AG04450 (cell line): ENCODE data around the gene RHEX. TPM values are rescaled to one million over a fixed set of nuclear protein-coding genes. Genes with fewer than 3 reads are reported as not detected.
A peak's percentile ranks its signal among the peaks of the same experiment; 100 is the strongest.

Experiments used
- CTCF ChIA-PET: fragments of 300-600, 350-600 bp; formaldehyde crosslinking; extraction: SDS; loops from one replicate; lab custom pipeline; 2022; ENCODE audit warnings: antibody characterized with exemption, inconsistent platforms; lab: Charles Lee
- POLR2A ChIA-PET: fragments of 350-600 bp; formaldehyde crosslinking; extraction: SDS; loops from one replicate; lab custom pipeline; 2021; ENCODE audit warnings: antibody characterized with exemption, inconsistent platforms; lab: Yijun Ruan, JAX
- DNase-seq: peaks from one replicate; pipeline ENCODE4 v3.0.0-alpha.2; 2011; ENCODE audit warnings: low read depth, low spot score
- H3K27ac ChIP-seq: one replicate; pipeline ENCODE4 v1.5.1; 2012; ENCODE audit warnings: low read depth, low read length, control low read depth
- H3K27me3 ChIP-seq: one replicate; pipeline ENCODE4 v1.6.0; 2012; ENCODE audit warnings: low read length; ENCODE audit not compliant: control insufficient read depth, insufficient read depth
- H3K4me3 ChIP-seq: 2 replicates; pipeline ENCODE4 v1.5.1; 2011; ENCODE audit warnings: mild to moderate bottlenecking, low read depth, low read length, control low read depth
- H3K9me3 ChIP-seq: 2 replicates; pipeline ENCODE4 v1.5.1; 2012; ENCODE audit warnings: low read length; ENCODE audit not compliant: control insufficient read depth, insufficient read depth
- CTCF ChIP-seq: IDR thresholded peaks from 2 replicates; pipeline ENCODE4 v1.5.1; 2011; ENCODE audit warnings: low read depth, low read length, control low read depth, inconsistent platforms
- polyA plus RNA-seq: library from polyadenylated mRNA; depleted of rRNA; stranded (reverse); fragments of >200 nt; gene quantifications from 2 replicates; pipeline ENCODE4 v1.2.3, GENCODE V29; 2011

Gene RHEX
- polyA plus RNA-seq, 1 experiment, result not detected

- Histone ChIP-seq H3K27me3 (peaks cover 53% of the 10 kb centered on the region), H3K4me3 (no peak overlapping the region), H3K27ac (no peak overlapping the region), H3K9me3 (peaks cover 2% of the 10 kb centered on the region; the same call in 1 of the 2 replicates)
- POLR2A ChIA-PET, result no interaction called here
- DNase-seq, result no peak
- CTCF ChIA-PET, result interaction anchor here (0.6 to 2.7 kb wide), 22 partner anchors 8 to 1886 kb away, joined by 3 to 27 read pairs (median 5); partner anchors contain the start of gene RAB7B
- no peak for TF ChIP-seq CTCF
Observed at GRCh38 chr1:206030191-206030590, 22.8 kb upstream of the RHEX start.

- DNase-seq, result peak; percentile 27
- ChIA-PET CTCF (interaction anchor here (0.6 to 2.7 kb wide), 22 partner anchors 9 to 1887 kb away, joined by 3 to 27 read pairs (median 5); partner anchors contain the start of gene RAB7B), POLR2A (no interaction called here)
Observed at GRCh38 chr1:206030714-206031113, 22.3 kb upstream of the RHEX start.

GRCh38 chr1:206032380-206033140 is 20.4 kb upstream of the RHEX start:
- no peak overlapping the region for H3K27ac ChIP-seq
- peaks cover 58% of the 10 kb centered on the region for H3K27me3 ChIP-seq
- H3K9me3 ChIP-seq, result peaks cover 2% of the 10 kb centered on the region; the same call in 1 of the 2 replicates
- H3K4me3 ChIP-seq, result no peak overlapping the region
- no peak for TF ChIP-seq CTCF
- no peak for DNase-seq
- POLR2A ChIA-PET, result no interaction called here
- CTCF ChIA-PET, result interaction anchor here (0.8 kb wide), 1 partner anchor 114 kb away, joined by 3 read pairs; no protein-coding TSS in a partner anchor

More at GRCh38 chr1:206030714-206031113, 22.3 kb upstream of the RHEX start:
- no peak overlapping the region for H3K4me3 ChIP-seq
- TF ChIP-seq CTCF, result peak; percentile 96
- peaks cover 2% of the 10 kb centered on the region; the same call in 1 of the 2 replicates for H3K9me3 ChIP-seq
- H3K27me3 ChIP-seq, result peaks cover 57% of the 10 kb centered on the region
- H3K27ac ChIP-seq, result no peak overlapping the region

- Histone ChIP-seq H3K9me3 (peaks cover 2% of the 10 kb centered on the region; the same call in 1 of the 2 replicates), H3K27ac (no peak overlapping the region), H3K4me3 (no peak overlapping the region), H3K27me3 (peaks cover 54% of the 10 kb centered on the region)
- DNase-seq, result no peak
- ChIA-PET CTCF (interaction anchor here (1.0 kb wide), 1 partner anchor 58 kb away, joined by 3 read pairs; no protein-coding TSS in a partner anchor), POLR2A (no interaction called here)
- no peak for TF ChIP-seq CTCF
Observed at GRCh38 chr1:206035027-206035426, 17.9 kb upstream of the RHEX start.
